Muscle layer of colon (tissue), 2 donors: ENCODE results near the gene SPRED2.

Experiments
- H3K27ac ChIP-seq: one replicate; pipeline ENCODE4 v1.7.0; 2013; ENCODE audit warnings: low read depth, mild to moderate bottlenecking, low read length, moderate library complexity
- H3K27me3 ChIP-seq, 2 donors: one replicate each; pipeline ENCODE4 v1.7.0; 2013; ENCODE audit warnings: low read length in 2 of 2, mild to moderate bottlenecking in 2 of 2; ENCODE audit not compliant: insufficient read depth in 2 of 2, control insufficient read depth in 1 of 2
- H3K36me3 ChIP-seq: one replicate; pipeline ENCODE4 v1.7.0; 2013; ENCODE audit warnings: mild to moderate bottlenecking, low read length; ENCODE audit not compliant: insufficient read depth
- H3K4me1 ChIP-seq: one replicate; pipeline ENCODE4 v1.7.0; 2013; ENCODE audit warnings: mild to moderate bottlenecking, low read length; ENCODE audit not compliant: insufficient read depth
- H3K4me3 ChIP-seq, 2 donors: one replicate each; pipeline ENCODE4 v1.7.0; 2013; ENCODE audit warnings: low read length in 2 of 2, low read depth in 1 of 2, mild to moderate bottlenecking in 1 of 2, moderate library complexity in 1 of 2
- H3K9ac ChIP-seq: one replicate; pipeline ENCODE4 v1.7.0; 2013; ENCODE audit warnings: low read length
- H3K9me3 ChIP-seq: one replicate; pipeline ENCODE4 v1.7.0; 2013; ENCODE audit warnings: mild to moderate bottlenecking, low read length
- donor health status: abdominal sarcoma.
- donor health status: Adenocarcinoma of cecum.

SPRED2 gene

DNA sequence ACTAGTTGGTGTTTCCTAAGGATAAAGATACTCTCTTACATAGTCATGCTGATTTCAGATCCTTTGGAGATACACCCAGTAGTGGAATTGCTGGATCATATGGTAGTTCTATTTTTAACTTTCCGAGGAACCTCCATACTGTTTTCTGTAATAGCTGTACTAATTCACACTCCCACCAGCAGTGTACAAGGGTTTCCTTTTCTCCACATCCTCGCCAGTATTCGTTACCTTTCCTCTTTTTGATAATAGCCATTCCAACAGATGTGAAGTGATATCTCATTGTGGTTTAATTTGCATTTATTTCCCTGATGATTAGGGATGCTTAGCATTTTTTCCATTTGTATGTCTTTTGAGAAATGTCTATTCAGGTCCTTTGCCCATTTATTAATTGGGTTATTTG is 170.7 kb downstream of the SPRED2 start:
- H3K27ac ChIP-seq, result no peak overlapping the region

More for the DNA sequence above, 170.7 kb downstream of the SPRED2 start:
- H3K36me3 ChIP-seq, result peaks cover 13% of the 10 kb centered on the region
- H3K9me3 ChIP-seq, result no peaks in the 10 kb centered on the region
- H3K4me3 ChIP-seq, result no peak overlapping the region
- H3K9ac ChIP-seq, result no peak overlapping the region
- H3K4me1 ChIP-seq, result no peaks in the 10 kb centered on the region
- H3K27me3 ChIP-seq, result no peaks in the 10 kb centered on the region
